ENCODE measurements around the gene LRRC23. TPM values are rescaled to one million over a fixed set of nuclear protein-coding genes. Genes with fewer than 3 reads are reported as not detected.

LRRC23 gene
- total and polyA plus RNA-seq, 2 experiments from 2014 or later: 2.4 to 9.1 TPM

- peaks cover 43% of the 10 kb centered on the region for H3K4me1 ChIP-seq (ENCODE audit: insufficient read depth)
- H3K4me2 ChIP-seq: peak overlapping the region; percentile 86
- Mint-ChIP-seq H3K27ac (peak overlapping the region; percentile 97), H3K27me3 (ENCODE audit: insufficient read depth, low read depth, poor library complexity) (peaks cover 37% of the 10 kb centered on the region), H3K9me3 (no peaks in the 10 kb centered on the region; the same call in 1 of the 3 replicates), H3K36me3 (ENCODE audit: low read depth) (peaks cover 35% of the 10 kb centered on the region), H3K4me1 (peaks cover 55% of the 10 kb centered on the region), H3K4me3 (peak overlapping the region; percentile 81)
- peak overlapping the region; percentile 84 for H3K4me3 ChIP-seq
- no peak overlapping the region; the same call in 1 of the 2 replicates for H2AFZ ChIP-seq
- peaks cover 25% of the 10 kb centered on the region for H3K79me2 ChIP-seq (replicated peaks; ENCODE audit: insufficient read depth)
- H3F3A ChIP-seq (replicated peaks; ENCODE audit: low read depth): peaks cover 24% of the 10 kb centered on the region
- no peak for ATAC-seq
- TF ChIP-seq NANOG (IDR thresholded peaks at IDR 0.05; ENCODE audit: borderline replicate concordance) (no peak), CREB1 (CRISPR knock-in tag; IDR thresholded peaks at IDR 0.05; ENCODE audit: low read depth) (no peak), JUNB (IDR thresholded peaks at IDR 0.05; ENCODE audit: unreplicated experiment) (no peak), STAT1 (IDR thresholded peaks at IDR 0.05; ENCODE audit: unreplicated experiment) (no peak), EZH2phosphoT487 (IDR thresholded peaks at IDR 0.05; ENCODE audit: unreplicated experiment) (no peak), ZNF114 (CRISPR knock-in tag; IDR thresholded peaks at IDR 0.05) (no peak), ZNF331 (CRISPR knock-in tag; IDR thresholded peaks at IDR 0.05; ENCODE audit: low read depth) (no peak), EZH2 (IDR thresholded peaks at IDR 0.05; ENCODE audit: low read depth, unreplicated experiment) (no peak), POLR2AphosphoS5 (IDR thresholded peaks at IDR 0.05; ENCODE audit: low read depth) (no peak), ETS1 (IDR thresholded peaks at IDR 0.05) (no peak), CTCF (conservative IDR thresholded peaks at IDR 0.05; ENCODE audit: low read depth in 2 of 2) (no peak)
- TF ChIP-seq, protein P1, sequence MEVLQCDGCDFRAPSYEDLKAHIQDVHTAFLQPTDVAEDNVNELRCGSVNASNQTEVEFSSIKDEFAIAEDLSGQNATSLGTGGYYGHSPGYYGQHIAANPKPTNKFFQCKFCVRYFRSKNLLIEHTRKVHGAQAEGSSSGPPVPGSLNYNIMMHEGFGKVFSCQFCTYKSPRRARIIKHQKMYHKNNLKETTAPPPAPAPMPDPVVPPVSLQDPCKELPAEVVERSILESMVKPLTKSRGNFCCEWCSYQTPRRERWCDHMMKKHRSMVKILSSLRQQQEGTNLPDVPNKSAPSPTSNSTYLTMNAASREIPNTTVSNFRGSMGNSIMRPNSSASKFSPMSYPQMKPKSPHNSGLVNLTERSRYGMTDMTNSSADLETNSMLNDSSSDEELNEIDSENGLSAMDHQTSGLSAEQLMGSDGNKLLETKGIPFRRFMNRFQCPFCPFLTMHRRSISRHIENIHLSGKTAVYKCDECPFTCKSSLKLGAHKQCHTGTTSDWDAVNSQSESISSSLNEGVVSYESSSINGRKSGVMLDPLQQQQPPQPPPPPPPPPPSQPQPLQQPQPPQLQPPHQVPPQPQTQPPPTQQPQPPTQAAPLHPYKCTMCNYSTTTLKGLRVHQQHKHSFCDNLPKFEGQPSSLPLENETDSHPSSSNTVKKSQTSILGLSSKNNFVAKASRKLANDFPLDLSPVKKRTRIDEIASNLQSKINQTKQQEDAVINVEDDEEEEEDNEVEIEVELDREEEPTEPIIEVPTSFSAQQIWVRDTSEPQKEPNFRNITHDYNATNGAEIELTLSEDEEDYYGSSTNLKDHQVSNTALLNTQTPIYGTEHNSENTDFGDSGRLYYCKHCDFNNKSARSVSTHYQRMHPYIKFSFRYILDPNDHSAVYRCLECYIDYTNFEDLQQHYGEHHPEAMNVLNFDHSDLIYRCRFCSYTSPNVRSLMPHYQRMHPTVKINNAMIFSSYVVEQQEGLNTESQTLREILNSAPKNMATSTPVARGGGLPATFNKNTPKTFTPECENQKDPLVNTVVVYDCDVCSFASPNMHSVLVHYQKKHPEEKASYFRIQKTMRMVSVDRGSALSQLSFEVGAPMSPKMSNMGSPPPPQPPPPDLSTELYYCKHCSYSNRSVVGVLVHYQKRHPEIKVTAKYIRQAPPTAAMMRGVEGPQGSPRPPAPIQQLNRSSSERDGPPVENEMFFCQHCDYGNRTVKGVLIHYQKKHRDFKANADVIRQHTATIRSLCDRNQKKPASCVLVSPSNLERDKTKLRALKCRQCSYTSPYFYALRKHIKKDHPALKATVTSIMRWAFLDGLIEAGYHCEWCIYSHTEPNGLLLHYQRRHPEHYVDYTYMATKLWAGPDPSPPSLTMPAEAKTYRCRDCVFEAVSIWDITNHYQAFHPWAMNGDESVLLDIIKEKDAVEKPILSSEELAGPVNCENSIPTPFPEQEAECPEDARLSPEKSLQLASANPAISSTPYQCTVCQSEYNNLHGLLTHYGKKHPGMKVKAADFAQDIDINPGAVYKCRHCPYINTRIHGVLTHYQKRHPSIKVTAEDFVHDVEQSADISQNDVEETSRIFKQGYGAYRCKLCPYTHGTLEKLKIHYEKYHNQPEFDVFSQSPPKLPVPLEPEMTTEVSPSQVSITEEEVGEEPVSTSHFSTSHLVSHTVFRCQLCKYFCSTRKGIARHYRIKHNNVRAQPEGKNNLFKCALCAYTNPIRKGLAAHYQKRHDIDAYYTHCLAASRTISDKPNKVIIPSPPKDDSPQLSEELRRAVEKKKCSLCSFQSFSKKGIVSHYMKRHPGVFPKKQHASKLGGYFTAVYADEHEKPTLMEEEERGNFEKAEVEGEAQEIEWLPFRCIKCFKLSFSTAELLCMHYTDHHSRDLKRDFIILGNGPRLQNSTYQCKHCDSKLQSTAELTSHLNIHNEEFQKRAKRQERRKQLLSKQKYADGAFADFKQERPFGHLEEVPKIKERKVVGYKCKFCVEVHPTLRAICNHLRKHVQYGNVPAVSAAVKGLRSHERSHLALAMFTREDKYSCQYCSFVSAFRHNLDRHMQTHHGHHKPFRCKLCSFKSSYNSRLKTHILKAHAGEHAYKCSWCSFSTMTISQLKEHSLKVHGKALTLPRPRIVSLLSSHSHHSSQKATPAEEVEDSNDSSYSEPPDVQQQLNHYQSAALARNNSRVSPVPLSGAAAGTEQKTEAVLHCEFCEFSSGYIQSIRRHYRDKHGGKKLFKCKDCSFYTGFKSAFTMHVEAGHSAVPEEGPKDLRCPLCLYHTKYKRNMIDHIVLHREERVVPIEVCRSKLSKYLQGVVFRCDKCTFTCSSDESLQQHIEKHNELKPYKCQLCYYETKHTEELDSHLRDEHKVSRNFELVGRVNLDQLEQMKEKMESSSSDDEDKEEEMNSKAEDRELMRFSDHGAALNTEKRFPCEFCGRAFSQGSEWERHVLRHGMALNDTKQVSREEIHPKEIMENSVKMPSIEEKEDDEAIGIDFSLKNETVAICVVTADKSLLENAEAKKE (CRISPR knock-in tag; IDR thresholded peaks at IDR 0.05): no peak
- TF ChIP-seq, protein P2, sequence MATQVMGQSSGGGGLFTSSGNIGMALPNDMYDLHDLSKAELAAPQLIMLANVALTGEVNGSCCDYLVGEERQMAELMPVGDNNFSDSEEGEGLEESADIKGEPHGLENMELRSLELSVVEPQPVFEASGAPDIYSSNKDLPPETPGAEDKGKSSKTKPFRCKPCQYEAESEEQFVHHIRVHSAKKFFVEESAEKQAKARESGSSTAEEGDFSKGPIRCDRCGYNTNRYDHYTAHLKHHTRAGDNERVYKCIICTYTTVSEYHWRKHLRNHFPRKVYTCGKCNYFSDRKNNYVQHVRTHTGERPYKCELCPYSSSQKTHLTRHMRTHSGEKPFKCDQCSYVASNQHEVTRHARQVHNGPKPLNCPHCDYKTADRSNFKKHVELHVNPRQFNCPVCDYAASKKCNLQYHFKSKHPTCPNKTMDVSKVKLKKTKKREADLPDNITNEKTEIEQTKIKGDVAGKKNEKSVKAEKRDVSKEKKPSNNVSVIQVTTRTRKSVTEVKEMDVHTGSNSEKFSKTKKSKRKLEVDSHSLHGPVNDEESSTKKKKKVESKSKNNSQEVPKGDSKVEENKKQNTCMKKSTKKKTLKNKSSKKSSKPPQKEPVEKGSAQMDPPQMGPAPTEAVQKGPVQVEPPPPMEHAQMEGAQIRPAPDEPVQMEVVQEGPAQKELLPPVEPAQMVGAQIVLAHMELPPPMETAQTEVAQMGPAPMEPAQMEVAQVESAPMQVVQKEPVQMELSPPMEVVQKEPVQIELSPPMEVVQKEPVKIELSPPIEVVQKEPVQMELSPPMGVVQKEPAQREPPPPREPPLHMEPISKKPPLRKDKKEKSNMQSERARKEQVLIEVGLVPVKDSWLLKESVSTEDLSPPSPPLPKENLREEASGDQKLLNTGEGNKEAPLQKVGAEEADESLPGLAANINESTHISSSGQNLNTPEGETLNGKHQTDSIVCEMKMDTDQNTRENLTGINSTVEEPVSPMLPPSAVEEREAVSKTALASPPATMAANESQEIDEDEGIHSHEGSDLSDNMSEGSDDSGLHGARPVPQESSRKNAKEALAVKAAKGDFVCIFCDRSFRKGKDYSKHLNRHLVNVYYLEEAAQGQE (IDR thresholded peaks at IDR 0.05; ENCODE audit: unreplicated experiment): no peak
- peaks cover 7% of the 10 kb centered on the region for H4K20me1 ChIP-seq (replicated peaks; ENCODE audit: insufficient read depth)
- peak overlapping the region; percentile 100 for H3K27ac ChIP-seq (ENCODE audit: low read depth)
- no peaks in the 10 kb centered on the region; the same call in 1 of the 2 replicates for H3K36me3 ChIP-seq (ENCODE audit: insufficient read depth)
- H3K9me2 ChIP-seq (ENCODE audit: insufficient read depth): no peaks in the 10 kb centered on the region
- no peaks in the 10 kb centered on the region for H3K27me3 ChIP-seq (ENCODE audit: insufficient read depth)
- DNase-seq (ENCODE audit: low spot score): no peak
Measured at GRCh38 chr12:6925239-6925539, 20.6 kb downstream of the LRRC23 start.

Measured in GM23338 (cell line).